ENCODE results near the gene FAT2.

FAT2 gene

GRCh38 chr5:151553130-151553670, 37.9 kb downstream of the FAT2 start:
- no peak for DNase-seq (ENCODE audit: low spot score)

GRCh38 chr5:151551985-151552384, 39.1 kb downstream of the FAT2 start:
- DNase-seq (ENCODE audit: low spot score) = no peak

GRCh38 chr5:151550146-151550545, 41.0 kb downstream of the FAT2 start:
- no peak for DNase-seq (ENCODE audit: low spot score)

- DNase-seq (ENCODE audit: low spot score) = no peak
Measured at GRCh38 chr5:151549713-151550112, 41.4 kb downstream of the FAT2 start.

GRCh38 chr5:151547364-151547763, 43.8 kb downstream of the FAT2 start:
- DNase-seq (ENCODE audit: low spot score) = no peak

GRCh38 chr5:151541571-151541970, 49.6 kb downstream of the FAT2 start:
- DNase-seq (ENCODE audit: low spot score) = no peak

Measured in HuH-7 (cell line).